Cardiac muscle cell (in vitro differentiated cells and primary cell): ENCODE measurements around the gene BTRC. TPM values are rescaled to one million over a fixed set of nuclear protein-coding genes. Genes with fewer than 3 reads are reported as not detected.
"Not testable (repeated sequence)": the region's sequence is repeated elsewhere in the genome, so short reads cannot be mapped to it uniquely, and the experiment has no call there.

Experiments
- DNase-seq, 2 donors: peaks; one replicate each; pipeline versions ENCODE4 v3.0.0 to v3.0.0-alpha.2; 2010 to 2017; ENCODE audit warnings: low read depth in 1 of 2, low spot score in 1 of 2
- H3K27ac ChIP-seq: fragments of 200-600 bp; sonication (generic); 2 replicates; pipeline ENCODE4 v1.5.1; 2016
- H3K27me3 ChIP-seq: fragments of 200-600 bp; sonication (generic); 2 replicates; pipeline ENCODE4 v1.6.0; 2016; ENCODE audit warnings: control low read depth
- H3K36me3 ChIP-seq: fragments of 200-600 bp; sonication (generic); 2 replicates; pipeline ENCODE4 v1.5.1; 2016; ENCODE audit warnings: control low read depth
- H3K4me1 ChIP-seq: fragments of 200-600 bp; sonication (generic); 2 replicates; pipeline ENCODE4 v1.8.1; 2017; ENCODE audit warnings: low read depth, mild to moderate bottlenecking, mixed run types
- H3K4me3 ChIP-seq: fragments of 200-600 bp; sonication (generic); 2 replicates; pipeline ENCODE4 v1.5.1; 2016; ENCODE audit warnings: mild to moderate bottlenecking
- H3K9me3 ChIP-seq: fragments of 200-600 bp; sonication (generic); 2 replicates; pipeline ENCODE4 v1.5.1; 2017; ENCODE audit warnings: low read depth, mild to moderate bottlenecking, control low read depth
- CTCF ChIP-seq: IDR thresholded peaks from 2 replicates; pipeline ENCODE4 v1.5.1; 2012; ENCODE audit warnings: low read depth, mild to moderate bottlenecking, low read length
- polyA plus RNA-seq: library from polyadenylated mRNA; unstranded; fragments of >200 nt; fragmentation: Nextera tagmentation; extraction: Ambion mirVana; gene quantifications from 2 replicates; pipeline ENCODE4 v1.2.1, GENCODE V29; 2016
- total RNA-seq: library from RNA; depleted of rRNA; stranded (reverse); fragments of >200 nt; gene quantifications from 2 replicates; pipeline ENCODE4 v1.2.3, GENCODE V29; 2016

The BTRC gene
- total and polyA plus RNA-seq, 2 experiments from 2014 or later = 14.0 to 22.3 TPM

- Histone ChIP-seq H3K27me3 (no peaks in the 10 kb centered on the region), H3K4me1 (peaks cover 13% of the 10 kb centered on the region)
Observed at GRCh38 chr10:101402711-101403110, 48.7 kb downstream of the BTRC start.

GRCh38 chr10:101403161-101403560, 49.2 kb downstream of the BTRC start:
- H3K27me3 ChIP-seq = no peaks in the 10 kb centered on the region
- DNase-seq = peak in 1 of 2 donors; percentile 14
- peaks cover 13% of the 10 kb centered on the region for H3K4me1 ChIP-seq
- TF ChIP-seq CTCF = no peak
- H3K27ac ChIP-seq = no peak overlapping the region
- H3K9me3 ChIP-seq = no peaks in the 10 kb centered on the region
- no peak overlapping the region for H3K4me3 ChIP-seq
- no peaks in the 10 kb centered on the region for H3K36me3 ChIP-seq

More at GRCh38 chr10:101402711-101403110, 48.7 kb downstream of the BTRC start:
- Histone ChIP-seq H3K27ac (no peak overlapping the region), H3K36me3 (no peaks in the 10 kb centered on the region), H3K9me3 (no peaks in the 10 kb centered on the region), H3K4me3 (no peak overlapping the region)
- DNase-seq = no peak
- TF ChIP-seq CTCF = no peak

GRCh38 chr10:101405001-101405400, 51.0 kb downstream of the BTRC start:
- peaks cover 13% of the 10 kb centered on the region for H3K4me1 ChIP-seq
- H3K27ac ChIP-seq = no peak overlapping the region
- no peak for TF ChIP-seq CTCF
- H3K9me3 ChIP-seq = no peaks in the 10 kb centered on the region
- H3K27me3 ChIP-seq = no peaks in the 10 kb centered on the region
- no peak for DNase-seq
- H3K36me3 ChIP-seq = peaks cover 5% of the 10 kb centered on the region
- H3K4me3 ChIP-seq = no peak overlapping the region

- no peak overlapping the region for H3K4me3 ChIP-seq
- H3K9me3 ChIP-seq = no peaks in the 10 kb centered on the region
- DNase-seq = no peak
- TF ChIP-seq CTCF = no peak
- H3K4me1 ChIP-seq = no peaks in the 10 kb centered on the region
- H3K36me3 ChIP-seq = peaks cover 5% of the 10 kb centered on the region
- H3K27me3 ChIP-seq = no peaks in the 10 kb centered on the region
- no peak overlapping the region for H3K27ac ChIP-seq
Observed at GRCh38 chr10:101411598-101411997, 57.6 kb downstream of the BTRC start.

- no peak overlapping the region for H3K4me3 ChIP-seq
- TF ChIP-seq CTCF = no peak
- no peaks in the 10 kb centered on the region for H3K9me3 ChIP-seq
- no peaks in the 10 kb centered on the region for H3K4me1 ChIP-seq
- no peaks in the 10 kb centered on the region for H3K36me3 ChIP-seq
- no peak overlapping the region for H3K27ac ChIP-seq
- DNase-seq = peak in 1 of 2 donors; percentile 3
- H3K27me3 ChIP-seq = no peaks in the 10 kb centered on the region
Observed at GRCh38 chr10:101414034-101414433, 60.1 kb downstream of the BTRC start.

GRCh38 chr10:101415884-101416283, 61.9 kb downstream of the BTRC start:
- H3K9me3 ChIP-seq = no peaks in the 10 kb centered on the region
- no peaks in the 10 kb centered on the region for H3K4me1 ChIP-seq
- H3K36me3 ChIP-seq = no peaks in the 10 kb centered on the region
- no peak overlapping the region for H3K4me3 ChIP-seq
- DNase-seq = no peak
- no peaks in the 10 kb centered on the region for H3K27me3 ChIP-seq
- no peak for TF ChIP-seq CTCF
- no peak overlapping the region for H3K27ac ChIP-seq

GRCh38 chr10:101421967-101422366, 68.0 kb downstream of the BTRC start:
- not testable (repeated sequence) for H3K4me1 ChIP-seq, H3K27me3 ChIP-seq

More at GRCh38 chr10:101421967-101422366, 68.0 kb downstream of the BTRC start:
- not testable (repeated sequence) for H3K4me3 ChIP-seq, H3K36me3 ChIP-seq, H3K9me3 ChIP-seq, H3K27ac ChIP-seq, DNase-seq
